Measurements from ENCODE around the gene LRRC28. TPM values are rescaled to one million over a fixed set of nuclear protein-coding genes. Genes with fewer than 3 reads are reported as not detected.

The LRRC28 gene
- total RNA-seq, 2 experiments from 2014 or later, result 12.5 to 14.4 TPM

- H3K4me3 ChIP-seq (ENCODE audit: low read length), result no peak overlapping the region
- H3K4me3 Mint-ChIP-seq, result no peak overlapping the region
- H3K27me3 Mint-ChIP-seq, result no peaks in the 10 kb centered on the region
- H3K9me3 ChIP-seq (ENCODE audit: control insufficient read depth in 1 of 2, insufficient read depth in 1 of 2, low read length in 2 of 2), result peaks cover 0 to 6% of the 10 kb centered on the region in 2 experiments
- intact Hi-C loops (cut with DNase I, micrococcal nuclease), result no loop called here
- H3K36me3 Mint-ChIP-seq (ENCODE audit: low read depth), result peaks cover 43% of the 10 kb centered on the region
- TF ChIP-seq CTCF (IDR thresholded peaks at IDR 0.05), result no peak
- DNase-seq, result no peak
- ChIA-PET POLR2A (no interaction called here), CTCF (no interaction called here)
- H3K4me1 ChIP-seq (ENCODE audit: insufficient read depth, low read length), result no peaks in the 10 kb centered on the region
- H3K36me3 ChIP-seq (ENCODE audit: insufficient read depth, low read length), result no peaks in the 10 kb centered on the region
- H3K27ac Mint-ChIP-seq, result no peak overlapping the region
- ATAC-seq (ENCODE audit: poor library complexity), result no peak
- peaks cover 9% of the 10 kb centered on the region for H3K9me3 Mint-ChIP-seq
- H3K27ac ChIP-seq (ENCODE audit: low read depth in 1 of 2, low read length in 2 of 2), result no peak overlapping the region
- no peaks in the 10 kb centered on the region for H3K27me3 ChIP-seq (ENCODE audit: control insufficient read depth in 1 of 2, insufficient read depth in 2 of 2, low read length in 2 of 2)
- H3K4me1 Mint-ChIP-seq (ENCODE audit: low read depth), result no peaks in the 10 kb centered on the region
Measured at GRCh38 chr15:99312228-99312627, 60.9 kb downstream of the LRRC28 start.

- no peaks in the 10 kb centered on the region for H3K27me3 Mint-ChIP-seq
- Histone ChIP-seq H3K4me1 (ENCODE audit: insufficient read depth, low read length) (no peaks in the 10 kb centered on the region), H3K9me3 (ENCODE audit: control insufficient read depth in 1 of 2, insufficient read depth in 1 of 2, low read length in 2 of 2) (peaks cover 0 to 6% of the 10 kb centered on the region in 2 experiments), H3K27me3 (ENCODE audit: control insufficient read depth in 1 of 2, insufficient read depth in 2 of 2, low read length in 2 of 2) (no peaks in the 10 kb centered on the region), H3K4me3 (ENCODE audit: low read length) (no peak overlapping the region), H3K27ac (ENCODE audit: low read depth in 1 of 2, low read length in 2 of 2) (no peak overlapping the region), H3K36me3 (ENCODE audit: insufficient read depth, low read length) (no peaks in the 10 kb centered on the region)
- peaks cover 9% of the 10 kb centered on the region for H3K9me3 Mint-ChIP-seq
- no peak for TF ChIP-seq CTCF (IDR thresholded peaks at IDR 0.05)
- ATAC-seq (ENCODE audit: poor library complexity), result no peak
- peaks cover 43% of the 10 kb centered on the region for H3K36me3 Mint-ChIP-seq (ENCODE audit: low read depth)
- H3K4me1 Mint-ChIP-seq (ENCODE audit: low read depth), result no peaks in the 10 kb centered on the region
- intact Hi-C loops (cut with DNase I, micrococcal nuclease), result no loop called here
- ChIA-PET CTCF (no interaction called here), POLR2A (no interaction called here)
- H3K27ac Mint-ChIP-seq, result no peak overlapping the region
- H3K4me3 Mint-ChIP-seq, result no peak overlapping the region
- no peak for DNase-seq
Measured at GRCh38 chr15:99312794-99313193, 61.5 kb downstream of the LRRC28 start.

- peaks cover 25% of the 10 kb centered on the region for H3K36me3 Mint-ChIP-seq (ENCODE audit: low read depth)
- no peak overlapping the region for H3K4me3 ChIP-seq (ENCODE audit: low read length)
- POLR2A ChIA-PET, result no interaction called here
- no peak overlapping the region for H3K4me3 Mint-ChIP-seq
- ATAC-seq (ENCODE audit: poor library complexity) (no peak), DNase-seq (no peak)
- H3K27ac Mint-ChIP-seq, result no peak overlapping the region
- H3K27me3 ChIP-seq (ENCODE audit: control insufficient read depth in 1 of 2, insufficient read depth in 2 of 2, low read length in 2 of 2), result no peaks in the 10 kb centered on the region
- H3K9me3 ChIP-seq (ENCODE audit: control insufficient read depth in 1 of 2, insufficient read depth in 1 of 2, low read length in 2 of 2), result peaks cover 0 to 6% of the 10 kb centered on the region in 2 experiments
- CTCF ChIA-PET, result no interaction called here
- intact Hi-C loops (cut with DNase I, micrococcal nuclease), result no loop called here
- no peak overlapping the region for H3K27ac ChIP-seq (ENCODE audit: low read depth in 1 of 2, low read length in 2 of 2)
- H3K9me3 Mint-ChIP-seq, result peaks cover 9% of the 10 kb centered on the region
- H3K4me1 Mint-ChIP-seq (ENCODE audit: low read depth), result no peaks in the 10 kb centered on the region
- no peaks in the 10 kb centered on the region for H3K27me3 Mint-ChIP-seq
- no peaks in the 10 kb centered on the region for H3K4me1 ChIP-seq (ENCODE audit: insufficient read depth, low read length)
- TF ChIP-seq CTCF (IDR thresholded peaks at IDR 0.05), result no peak
- H3K36me3 ChIP-seq (ENCODE audit: insufficient read depth, low read length), result no peaks in the 10 kb centered on the region
Measured at GRCh38 chr15:99315636-99316035, 64.4 kb downstream of the LRRC28 start.
